H1 (cell line): ENCODE results near the gene INVS. TPM values are rescaled to one million over a fixed set of nuclear protein-coding genes. Genes with fewer than 3 reads are reported as not detected.

Source experiments
- CTCF ChIA-PET: fragments of 300-600 bp; sonication (Branson Sonifier 250); formaldehyde crosslinking; loops from one replicate; lab custom pipeline; 2021; ENCODE audit not compliant: partially characterized antibody; lab: Charles Lee
- POLR2A ChIA-PET: fragments of 300-600 bp; sonication (Branson Sonifier 250); formaldehyde crosslinking; loops from one replicate; lab custom pipeline; 2021; ENCODE audit warnings: inconsistent platforms; ENCODE audit not compliant: partially characterized antibody; lab: Charles Lee
- DNase-seq, 2 experiments: peaks; one replicate each; pipeline versions ENCODE4 v3.0.0 to v3.0.0-alpha.2; 2010 to 2022; ENCODE audit warnings: low spot score in 2 of 2, low read depth in 1 of 2, mixed read lengths in 1 of 2
- FAIRE-seq: peaks from 2 replicates; lab custom pipeline; 2011; peaks lifted over from hg19 to GRCh38; lab: Jason Lieb, UNC
- H2AFZ ChIP-seq: 2 replicates; pipeline ENCODE4 v1.8.1; 2012; ENCODE audit warnings: low read length, inconsistent platforms
- H2AK5ac ChIP-seq: 2 replicates; pipeline ENCODE4 v1.6.1; 2013; ENCODE audit warnings: low read depth, low read length
- H2BK120ac ChIP-seq: replicated peaks from 2 replicates; pipeline ENCODE3; 2013; ENCODE audit warnings: low read depth, low read length, inconsistent platforms
- H2BK12ac ChIP-seq: 2 replicates; pipeline ENCODE4 v1.6.1; 2013; ENCODE audit warnings: low read depth, low read length
- H2BK15ac ChIP-seq: 2 replicates; pipeline ENCODE4 v1.6.1; 2013; ENCODE audit warnings: low read length
- H2BK20ac ChIP-seq: 2 replicates; pipeline ENCODE4 v1.6.1; 2013; ENCODE audit warnings: low read length
- H2BK5ac ChIP-seq: 2 replicates; pipeline ENCODE4 v1.6.1; 2013; ENCODE audit warnings: low read depth, low read length
- H3K14ac ChIP-seq: 2 replicates; pipeline ENCODE4 v1.6.1; 2013; ENCODE audit warnings: inconsistent platforms; ENCODE audit not compliant: insufficient read length
- H3K18ac ChIP-seq: 2 replicates; pipeline ENCODE4 v1.6.1; 2013; ENCODE audit warnings: low read length; ENCODE audit errors: extremely low read depth
- H3K23ac ChIP-seq: 2 replicates; pipeline ENCODE4 v1.6.1; 2013; ENCODE audit warnings: inconsistent platforms; ENCODE audit not compliant: insufficient read length
- H3K23me2 ChIP-seq: 2 replicates; pipeline ENCODE4 v1.6.1; 2013; ENCODE audit warnings: low read depth, low read length
- H3K27ac ChIP-seq: 2 replicates; pipeline ENCODE4 v1.6.1; 2011; ENCODE audit warnings: low read depth, low read length, inconsistent platforms
- H3K27me3 ChIP-seq, 4 experiments: replicated peaks in 1 of 4; 1 replicate in 1 of 4; 2 replicates in 3 of 4; pipeline versions ENCODE4 v1.6.1 to v1.8.1; 2011 to 2013; ENCODE audit warnings: low read length in 3 of 4, mild to moderate bottlenecking in 3 of 4, inconsistent platforms in 2 of 4, mixed read lengths in 2 of 4, moderate library complexity in 1 of 4; ENCODE audit not compliant: control insufficient read depth in 3 of 4, insufficient read depth in 3 of 4; ENCODE audit errors: extremely low read depth in 1 of 4
- H3K36me3 ChIP-seq, 4 experiments: 2 replicates each; pipeline versions ENCODE4 v1.6.1 to v1.8.1; 2011 to 2013; ENCODE audit warnings: mild to moderate bottlenecking in 4 of 4, low read length in 3 of 4, moderate library complexity in 2 of 4, control low read depth in 1 of 4, inconsistent platforms in 1 of 4; ENCODE audit not compliant: insufficient read depth in 4 of 4, control insufficient read depth in 2 of 4
- H3K4ac ChIP-seq: replicated peaks from 2 replicates; pipeline ENCODE3; 2013; ENCODE audit warnings: low read length, low read depth, mixed read lengths, inconsistent platforms; ENCODE audit not compliant: insufficient read length
- H3K4me1 ChIP-seq, 4 experiments: replicated peaks in 1 of 4; 1 replicate in 1 of 4; 2 replicates in 3 of 4; pipeline versions ENCODE4 v1.6.1 to v1.8.1; 2011 to 2013; ENCODE audit warnings: low read length in 3 of 4, inconsistent platforms in 2 of 4, mixed read lengths in 1 of 4; ENCODE audit not compliant: insufficient read depth in 4 of 4, control insufficient read depth in 3 of 4
- H3K4me2 ChIP-seq, 2 experiments: 2 replicates each; pipeline versions ENCODE4 v1.6.1 to v1.8.1; 2011 to 2013; ENCODE audit warnings: low read depth in 2 of 2, low read length in 2 of 2, control low read depth in 1 of 2, inconsistent platforms in 1 of 2, mild to moderate bottlenecking in 1 of 2; ENCODE audit not compliant: insufficient read depth in 1 of 2
- H3K4me3 ChIP-seq, 4 experiments: fragments of 200-600, 300-600 bp in 1 of 4; sonication (generic), shearing (Covaris generic), sonication (Bioruptor Twin) in 1 of 4; 2 replicates each; pipeline versions ENCODE4 v1.5.1 to v1.8.1; 2011 to 2016; ENCODE audit warnings: low read length in 4 of 4, low read depth in 3 of 4, control low read depth in 2 of 4, inconsistent platforms in 2 of 4, mild to moderate bottlenecking in 2 of 4, mixed read lengths in 1 of 4, moderate library complexity in 1 of 4; ENCODE audit not compliant: insufficient read depth in 2 of 4; ENCODE audit errors: extremely low read depth in 1 of 4
- H3K56ac ChIP-seq: replicated peaks from 2 replicates; pipeline ENCODE3; 2013; ENCODE audit warnings: low read depth, mild to moderate bottlenecking, mixed read lengths, low read length, inconsistent platforms; ENCODE audit not compliant: insufficient read length
- H3K79me1 ChIP-seq: 2 replicates; pipeline ENCODE4 v1.6.1; 2013; ENCODE audit warnings: low read depth, low read length, control low read depth
- H3K79me2 ChIP-seq, 2 experiments: 2 replicates each; pipeline versions ENCODE4 v1.6.1 to v1.8.1; 2012 to 2013; ENCODE audit warnings: low read length in 2 of 2, mild to moderate bottlenecking in 2 of 2, inconsistent platforms in 1 of 2; ENCODE audit not compliant: insufficient read depth in 2 of 2, control insufficient read depth in 1 of 2
- H3K9ac ChIP-seq, 4 experiments: replicated peaks in 1 of 4; 1 replicate in 1 of 4; 2 replicates in 3 of 4; pipeline versions ENCODE4 v1.6.1 to v1.8.1; 2011 to 2013; ENCODE audit warnings: low read depth in 3 of 4, low read length in 3 of 4, control low read depth in 2 of 4, mild to moderate bottlenecking in 2 of 4, moderate library complexity in 2 of 4, inconsistent platforms in 1 of 4; ENCODE audit errors: extremely low read depth in 1 of 4
- H3K9me3 ChIP-seq, 2 experiments: 2 replicates each; pipeline versions ENCODE4 v1.6.1 to v1.8.1; 2012 to 2013; ENCODE audit warnings: mild to moderate bottlenecking in 2 of 2, moderate library complexity in 2 of 2, control low read depth in 1 of 2, inconsistent platforms in 1 of 2, low read depth in 1 of 2, low read length in 1 of 2, mixed read lengths in 1 of 2; ENCODE audit not compliant: insufficient read depth in 2 of 2
- H4K20me1 ChIP-seq, 2 experiments: replicated peaks in 1 of 2; 2 replicates each; pipeline versions ENCODE3 to v1.8.1; 2011 to 2013; ENCODE audit warnings: inconsistent platforms in 2 of 2, low read length in 2 of 2, mild to moderate bottlenecking in 1 of 2; ENCODE audit not compliant: insufficient read depth in 2 of 2, control insufficient read depth in 1 of 2
- H4K5ac ChIP-seq: 2 replicates; pipeline ENCODE4 v1.6.1; 2013; ENCODE audit warnings: low read length, low read depth, mixed read lengths, inconsistent platforms; ENCODE audit not compliant: insufficient read length
- H4K8ac ChIP-seq: 2 replicates; pipeline ENCODE4 v1.8.0; 2013; ENCODE audit warnings: mild to moderate bottlenecking, moderate library complexity, low read length, inconsistent platforms; ENCODE audit not compliant: insufficient read depth; ENCODE audit errors: extremely low read depth
- H4K91ac ChIP-seq: replicated peaks from 2 replicates; pipeline ENCODE3; 2013; ENCODE audit warnings: low read length, mixed read lengths, inconsistent platforms; ENCODE audit not compliant: insufficient read length
- BRCA1 ChIP-seq: IDR thresholded peaks from 2 replicates; pipeline ENCODE4 v1.6.1; 2012; ENCODE audit warnings: low read depth, low read length, improper control_type of control experiment
- CHD1 ChIP-seq: IDR thresholded peaks from 2 replicates; pipeline ENCODE4 v1.6.1; 2012; ENCODE audit warnings: low read depth, low read length, improper control_type of control experiment
- HDAC6 ChIP-seq: IDR thresholded peaks from one replicate; pipeline ENCODE4 v1.7.1; 2012; ENCODE audit warnings: low read depth, mild to moderate bottlenecking, inconsistent platforms, low read length, moderate library complexity
- KDM4A ChIP-seq: IDR thresholded peaks from one replicate; pipeline ENCODE4 v1.7.1; 2012; ENCODE audit warnings: low read depth, mild to moderate bottlenecking, moderate library complexity, low read length, inconsistent platforms; ENCODE audit not compliant: severe bottlenecking
- MAFK ChIP-seq: IDR thresholded peaks from 2 replicates; pipeline ENCODE4 v1.6.1; 2012; ENCODE audit warnings: low read depth, mild to moderate bottlenecking, improper control_type of control experiment, low read length
- TCF12 ChIP-seq: IDR thresholded peaks from 2 replicates; pipeline ENCODE4 v1.6.1; 2011; ENCODE audit warnings: low read depth, mild to moderate bottlenecking, low read length
- ZNF274 ChIP-seq: IDR thresholded peaks from 2 replicates; pipeline ENCODE4 v1.7.0; 2012; ENCODE audit warnings: low read length, borderline replicate concordance; ENCODE audit errors: extremely low read depth
- WGBS, 2 experiments: shearing (Covaris generic) in 1 of 2; methylation state at CpG; one replicate each; pipeline versions ENCODE4 v1.1.6 to v1.1.7; 2013 to 2015; ENCODE audit warnings: low lambda C conversion rate in 2 of 2, mixed read lengths in 2 of 2, inconsistent platforms in 1 of 2, low coverage in 1 of 2, missing lambda C conversion rate in 1 of 2; ENCODE audit not compliant: insufficient replicate concordance in 2 of 2, insufficient coverage in 1 of 2, insufficient read length in 1 of 2; ENCODE audit errors: extremely low coverage in 1 of 2, missing lambda C conversion rate in 1 of 2; 5-methylcytosine and 5-hydroxymethylcytosine counted together
- polyA plus RNA-seq, 7 experiments: library from polyadenylated mRNA; depleted of rRNA in 3 of 7; stranded (reverse) in 5 of 7; unstranded in 2 of 7; fragments of >200 nt in 5 of 7; fragments of 200-250 nt in 2 of 7; gene quantifications; 1 replicate in 5 of 7; 2 replicates in 1 of 7; 4 replicates in 1 of 7; pipeline versions ENCODE4 v1.2.1 to v1.2.3, GENCODE V29; 2011 to 2013; ENCODE audit warnings: missing spikeins in 2 of 7, mixed read lengths in 2 of 7
- total RNA-seq: library from RNA; stranded (reverse); fragmentation: NEBNext Ultra II Directional; extraction: Animal tissue kit (Norgen Biotek cat#: 25700); gene quantifications from 2 replicates; pipeline ENCODE4 v1.2.1, GENCODE V29; 2021

Gene INVS
- total and polyA plus RNA-seq, 2 of the 8 experiments (the other 6 are each of a cell fraction or from before 2014, with no cell fraction given) = 4.1 to 6.9 TPM

DNA sequence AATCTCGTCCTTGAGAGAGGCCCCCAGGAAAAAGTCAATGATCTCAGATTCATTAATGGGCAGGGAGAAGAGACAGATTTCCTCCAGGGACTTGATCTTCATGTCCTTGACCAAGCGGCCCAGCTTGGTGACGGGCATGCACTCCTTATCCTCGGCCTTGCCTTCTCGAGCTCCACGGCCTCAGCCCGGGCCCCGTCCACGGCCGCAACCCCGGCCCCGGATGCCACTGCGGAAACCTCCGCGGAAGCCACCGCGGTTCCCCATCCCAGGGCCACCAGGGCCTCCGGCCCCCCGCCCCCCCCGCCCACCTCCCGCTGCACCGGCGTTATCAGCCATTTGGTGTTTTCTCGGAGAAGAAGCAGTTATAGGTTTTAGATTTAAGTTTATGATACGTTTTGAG is 18.3 kb downstream of the INVS start:
- Histone ChIP-seq H3K36me3 (no peaks in the 10 kb centered on the region), H3K23me2 (no peaks in the 10 kb centered on the region), H3K56ac (no peak overlapping the region), H3K79me2 (no peaks in the 10 kb centered on the region), H4K5ac (no peak overlapping the region), H2AFZ (no peak overlapping the region), H3K4me1 (peaks cover 0 to 3% (median under 1%) of the 10 kb centered on the region in 4 experiments; a peak in 2 of 7 replicates), H3K14ac (no peak overlapping the region), H3K4ac (no peak overlapping the region), H2BK5ac (no peak overlapping the region), H2BK12ac (no peak overlapping the region), H2BK120ac (no peak overlapping the region), H3K23ac (no peak overlapping the region), H3K18ac (no peak overlapping the region), H3K4me3 (no peak overlapping the region), H3K9me3 (no peaks in the 10 kb centered on the region), H2BK15ac (no peak overlapping the region), H2BK20ac (no peak overlapping the region), H3K27me3 (no peaks in the 10 kb centered on the region), H4K91ac (no peak overlapping the region), H3K79me1 (no peaks in the 10 kb centered on the region), H4K20me1 (no peaks in the 10 kb centered on the region), H3K4me2 (no peak overlapping the region), H2AK5ac (no peak overlapping the region), H3K27ac (no peak overlapping the region), H3K9ac (no peak overlapping the region), H4K8ac (no peak overlapping the region; the same call in 1 of the 2 replicates)
- ChIA-PET CTCF (no interaction called here), POLR2A (interaction anchor here (0.8 kb wide), 1 partner anchor 68 kb away, joined by 3 read pairs; no protein-coding TSS in a partner anchor)
- WGBS, 2 experiments = 97 to 100% methylated on average over 2 to 7 of the region's 25 CpGs
- FAIRE-seq (no peak), DNase-seq (no peak)
- TF ChIP-seq CHD1 (no peak), TCF12 (no peak), ZNF274 (no peak), BRCA1 (no peak), HDAC6 (no peak), KDM4A (no peak), MAFK (no peak)
